Skeletal muscle cell (primary cell): ENCODE results near the gene ATP7B.

Experiments
- DNase-seq: peaks from one replicate; pipeline ENCODE4 v3.0.0-alpha.2; 2010; ENCODE audit warnings: low read depth
- H3K4me3 ChIP-seq: 2 replicates; pipeline ENCODE4 v1.5.1; 2011; ENCODE audit warnings: low read depth, mild to moderate bottlenecking, control low read depth, low read length, moderate library complexity

Gene ATP7B

DNA sequence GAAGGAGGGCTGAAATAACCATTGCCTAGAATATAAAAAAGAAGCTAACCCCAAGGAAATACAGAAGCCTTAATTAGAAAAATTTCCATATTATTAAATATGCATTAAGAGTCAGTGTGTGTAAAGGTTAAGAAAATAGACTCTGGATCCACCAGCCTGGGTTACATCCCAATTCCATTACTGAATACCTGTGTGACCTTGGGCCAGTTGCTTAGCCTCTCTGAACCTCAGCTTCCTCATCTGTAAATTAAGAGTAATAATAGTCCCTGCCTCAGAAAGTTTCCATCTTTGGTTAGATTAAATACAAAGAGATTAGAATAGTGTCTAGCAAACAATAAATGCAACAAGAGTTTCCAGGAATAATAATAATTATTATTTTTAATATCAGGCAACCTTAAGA lies 54.5 kb downstream of the ATP7B start:
- DNase-seq, result no peak
- H3K4me3 ChIP-seq, result no peak overlapping the region

GRCh38 chr13:51955816-51956603 lies 55.2 kb downstream of the ATP7B start:
- H3K4me3 ChIP-seq, result no peak overlapping the region

GRCh38 chr13:51955281-51955771 lies 55.9 kb downstream of the ATP7B start:
- H3K4me3 ChIP-seq, result no peak overlapping the region
- DNase-seq, result peak; percentile 56

More at GRCh38 chr13:51955816-51956603, 55.2 kb downstream of the ATP7B start:
- DNase-seq, result no peak

GRCh38 chr13:51953347-51954195 lies 57.7 kb downstream of the ATP7B start:
- no peak for DNase-seq
- H3K4me3 ChIP-seq, result no peak overlapping the region

- H3K4me3 ChIP-seq, result no peak overlapping the region
- no peak for DNase-seq
These were observed 60.5 kb downstream of the ATP7B start for GRCh38 chr13:51950722-51951121.

DNA sequence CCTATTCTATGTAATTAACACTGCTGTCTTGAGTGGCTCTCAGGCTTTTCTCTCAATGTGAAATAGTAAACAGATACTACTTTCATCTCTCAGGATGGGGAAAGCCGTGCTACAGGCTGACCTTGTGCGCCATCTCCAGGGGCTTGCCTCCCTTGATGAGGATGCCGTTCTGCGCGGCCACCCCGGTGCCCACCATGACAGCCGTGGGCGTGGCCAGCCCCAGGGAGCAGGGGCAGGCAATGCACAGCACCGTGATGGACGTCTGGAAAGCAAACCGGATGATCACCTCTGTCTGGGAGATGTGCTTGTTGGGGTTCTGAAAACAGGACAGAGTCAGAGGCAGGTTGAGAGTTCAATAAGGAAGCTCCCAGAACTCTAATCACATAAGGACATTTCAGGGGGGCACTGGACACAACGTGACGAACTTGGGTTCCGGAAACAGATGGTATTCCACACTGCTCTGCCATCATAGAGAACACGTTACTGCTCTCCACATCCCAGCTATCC lies 65.0 kb downstream of the ATP7B start:
- no peak for DNase-seq
- H3K4me3 ChIP-seq, result no peak overlapping the region

DNA sequence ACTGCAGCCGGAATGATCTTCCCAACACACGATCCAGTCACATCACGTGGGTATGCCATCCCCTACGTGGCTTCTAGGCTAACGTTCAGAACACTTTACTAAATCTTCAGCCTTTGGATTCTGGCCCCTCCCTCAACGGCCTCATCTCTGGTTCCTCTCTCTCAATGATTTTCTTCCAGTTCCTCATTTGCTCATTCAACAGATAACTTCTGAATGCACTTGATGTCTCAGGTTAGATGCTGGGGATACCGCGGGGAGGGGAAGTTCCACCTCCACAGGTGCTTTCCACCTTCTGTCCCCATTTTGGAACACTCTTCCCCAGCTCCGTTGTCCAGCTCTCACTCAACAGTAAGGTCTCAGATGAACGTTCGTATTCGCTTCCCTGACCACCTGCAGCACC lies 66.1 kb downstream of the ATP7B start:
- no peak for DNase-seq
- no peak overlapping the region for H3K4me3 ChIP-seq

DNA sequence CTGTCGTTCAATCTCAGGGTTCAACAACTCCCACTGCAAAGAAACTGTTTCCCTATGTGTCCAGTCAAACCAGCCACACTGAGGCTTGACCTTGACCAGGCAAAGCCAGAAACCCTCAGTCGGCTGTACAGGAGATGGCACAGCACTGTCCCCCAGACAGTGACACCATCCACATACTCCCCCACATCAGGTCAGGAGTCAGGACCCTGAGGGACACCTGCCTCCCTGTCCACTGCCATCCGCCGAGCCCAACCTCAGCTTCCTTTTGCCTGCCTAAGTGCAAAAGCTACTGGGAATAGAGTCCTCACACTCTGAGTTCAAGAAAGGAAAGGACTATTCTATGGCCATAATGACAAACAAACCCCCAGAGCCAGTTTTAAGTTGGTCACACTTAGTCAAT lies 66.8 kb downstream of the ATP7B start:
- H3K4me3 ChIP-seq, result no peak overlapping the region
- DNase-seq, result no peak

DNA sequence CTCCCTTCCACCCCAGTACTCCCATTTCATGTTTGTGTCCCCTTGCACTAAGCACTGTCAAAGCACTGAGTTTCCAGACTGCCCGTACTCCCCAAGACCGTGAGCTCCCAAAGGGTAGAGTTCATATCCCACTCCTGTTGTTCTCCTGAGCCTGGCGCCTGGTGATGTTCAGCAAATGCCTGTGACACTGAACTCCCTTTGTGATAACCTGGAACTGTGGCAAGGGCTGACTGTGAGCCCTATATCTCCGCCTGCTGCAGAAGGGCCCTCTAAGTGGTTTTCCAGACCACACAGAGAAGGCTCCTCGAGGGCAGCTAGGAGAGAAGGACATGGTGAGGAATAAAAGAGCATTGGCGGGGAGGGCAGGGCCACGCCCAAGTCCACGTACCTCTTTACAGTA lies 67.5 kb downstream of the ATP7B start:
- no peak overlapping the region for H3K4me3 ChIP-seq
- DNase-seq, result no peak

- no peak overlapping the region for H3K4me3 ChIP-seq
- DNase-seq, result no peak
These were observed 69.1 kb downstream of the ATP7B start for GRCh38 chr13:51942189-51942588.

- H3K4me3 ChIP-seq, result no peak overlapping the region
- DNase-seq, result no peak
These were observed 72.8 kb downstream of the ATP7B start for GRCh38 chr13:51938454-51938853.

GRCh38 chr13:51937320-51938290 lies 73.6 kb downstream of the ATP7B start:
- no peak overlapping the region for H3K4me3 ChIP-seq
- no peak for DNase-seq

DNA sequence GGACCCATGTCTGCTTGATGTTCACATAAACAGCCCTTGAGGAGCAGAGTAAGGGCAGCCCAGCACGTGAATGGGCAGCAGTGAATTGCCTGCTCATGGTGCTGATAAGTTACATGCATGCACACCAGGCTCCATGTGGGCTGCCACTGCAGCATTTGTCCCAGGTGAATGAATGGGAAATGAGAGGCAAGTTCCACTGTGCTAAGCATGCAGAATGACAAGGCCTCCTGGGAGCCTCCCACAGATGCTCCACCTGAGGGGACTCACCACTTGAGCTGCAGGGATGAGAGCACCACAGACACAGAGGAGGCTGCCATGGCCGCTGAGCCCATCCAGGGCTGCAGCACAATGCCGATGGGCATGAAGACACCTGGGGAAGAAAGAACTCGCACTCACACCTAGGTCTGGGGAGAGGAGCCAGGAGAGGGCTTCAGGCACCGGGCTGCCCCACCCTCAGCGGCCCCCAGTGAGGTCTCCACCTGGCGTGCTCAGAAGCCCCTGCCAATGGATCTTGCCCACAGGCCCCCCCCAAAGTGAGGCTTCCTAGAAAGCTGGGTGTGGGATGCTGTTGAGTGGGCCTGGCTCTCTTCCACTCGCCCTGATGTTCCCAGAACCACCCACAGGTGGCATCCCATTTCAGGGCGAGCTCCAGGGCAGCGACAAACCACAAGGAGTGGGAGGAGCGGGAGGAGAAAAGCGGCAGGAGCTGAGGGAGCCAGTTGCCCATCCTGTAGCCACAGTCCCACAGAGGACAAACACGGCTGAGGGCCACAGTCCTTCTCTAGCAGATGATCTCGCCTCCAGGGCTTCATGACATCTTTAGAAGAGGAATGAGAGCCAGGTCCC lies 75.7 kb downstream of the ATP7B start:
- no peak for DNase-seq
- H3K4me3 ChIP-seq, result no peak overlapping the region

- H3K4me3 ChIP-seq, result no peak overlapping the region
- DNase-seq, result no peak
These were observed 76.7 kb downstream of the ATP7B start for GRCh38 chr13:51934461-51935087.

DNA sequence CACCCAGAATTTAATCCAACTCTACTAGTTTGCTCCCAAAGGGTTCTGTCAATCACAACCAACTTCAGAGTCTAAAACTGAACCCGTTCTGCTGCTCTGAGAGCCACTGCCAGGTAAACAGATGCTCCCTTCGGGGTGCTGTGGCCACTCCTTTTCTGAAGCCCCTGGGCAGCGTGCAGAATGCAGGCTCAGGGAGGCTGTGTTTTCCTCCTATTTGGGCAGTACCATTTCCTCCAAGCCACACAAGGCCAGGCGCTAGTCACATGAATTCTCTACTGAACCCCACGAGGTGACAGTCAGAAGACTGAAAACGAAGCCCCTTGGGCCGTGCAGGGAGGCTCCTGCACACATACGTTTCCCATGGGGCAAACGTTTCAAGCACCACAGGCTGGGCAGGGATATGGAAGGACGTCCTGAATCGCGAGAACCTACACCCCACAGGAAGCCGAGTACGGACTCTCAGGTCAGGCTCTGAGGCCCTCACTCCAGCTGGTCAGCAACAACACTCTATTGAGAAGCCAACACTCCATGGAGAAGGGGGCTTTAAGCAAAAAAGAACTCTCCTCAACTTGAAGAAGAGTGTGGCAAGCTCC lies 77.7 kb downstream of the ATP7B start:
- no peak for DNase-seq
- no peak overlapping the region for H3K4me3 ChIP-seq

GRCh38 chr13:51932231-51932630 lies 79.0 kb downstream of the ATP7B start:
- no peak for DNase-seq
- H3K4me3 ChIP-seq, result no peak overlapping the region

DNA sequence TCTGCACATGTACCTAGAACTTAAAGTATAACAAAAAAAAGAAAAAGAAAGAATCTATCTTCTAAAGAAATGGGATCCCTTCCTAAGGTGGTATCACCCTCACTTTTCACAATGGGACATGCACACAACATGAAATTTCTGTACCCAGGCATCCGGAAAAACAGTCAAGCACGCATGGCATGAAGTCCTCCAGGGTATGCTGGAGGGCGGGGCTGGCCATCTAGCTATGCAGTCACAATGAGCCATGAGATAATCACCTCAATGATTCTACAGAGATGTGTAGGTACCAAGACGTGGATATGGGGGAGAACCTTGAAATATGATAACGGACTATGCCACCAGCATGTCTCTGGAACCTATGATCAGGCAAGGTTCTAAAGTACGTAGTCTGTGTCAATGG lies 79.6 kb downstream of the ATP7B start:
- DNase-seq, result no peak
- no peak overlapping the region for H3K4me3 ChIP-seq

DNA sequence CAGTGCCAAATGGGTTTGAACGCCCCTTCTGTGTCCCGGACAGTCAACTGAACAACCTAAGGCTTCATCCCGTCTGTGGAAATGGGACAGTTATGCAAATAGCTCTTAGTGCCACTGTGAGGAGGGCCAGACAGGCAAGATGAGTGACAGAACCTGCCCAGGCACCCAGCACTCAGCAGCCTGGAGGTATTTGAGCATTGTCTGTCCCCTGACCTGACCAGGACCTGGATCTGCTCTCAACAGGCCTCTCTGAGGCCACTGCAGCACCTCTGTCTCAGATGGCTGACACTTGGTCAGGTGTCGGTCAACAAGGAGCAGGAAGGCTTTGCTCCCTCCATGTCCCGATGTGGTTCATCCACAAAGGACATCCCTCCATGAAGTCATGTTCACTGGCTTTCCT lies 81.6 kb downstream of the ATP7B start:
- DNase-seq, result no peak
- H3K4me3 ChIP-seq, result no peak overlapping the region
